ENCODE data around the gene SPN. TPM values are rescaled to one million over a fixed set of nuclear protein-coding genes. Genes with fewer than 3 reads are reported as not detected.
A peak's percentile ranks its signal among the peaks of the same experiment; 100 is the strongest.
"Not testable (repeated sequence)": the region's sequence is repeated elsewhere in the genome, so short reads cannot be mapped to it uniquely, and the experiment has no call there.

The SPN gene
- total RNA-seq (2014; rRNA removed; shearing (Covaris generic)): 0.48 and 0.59 TPM in 2 replicates

GRCh38 chr16:29663016-29663806 is at the start of gene SPN:
Gene SPN (plus strand): TSS chr16:29663247. CDS start chr16:29663729, 482 bp downstream.
- peak; percentile 58 for DNase-seq
- no peak within 1 kb of the TSS for H3K4me3 ChIP-seq (ENCODE audit: insufficient read depth, low read depth, low read length)
- H3K36me3 ChIP-seq (replicated peaks; ENCODE audit: control insufficient read depth, insufficient read depth, low read length): no peaks in the 10 kb centered on the region
- no peaks in the 10 kb centered on the region for H3K27me3 ChIP-seq (ENCODE audit: control insufficient read depth, insufficient read depth, low read length)

- DNase-seq: peak; percentile 92
- not testable (repeated sequence) for H3K27me3 ChIP-seq (ENCODE audit: control insufficient read depth, insufficient read depth, low read length); H3K36me3 ChIP-seq (replicated peaks; ENCODE audit: control insufficient read depth, insufficient read depth, low read length)
- peak overlapping the region; percentile 91 for H3K4me3 ChIP-seq (ENCODE audit: insufficient read depth, low read depth, low read length)
Observed at GRCh38 chr16:29613307-29614057, 49.6 kb upstream of the SPN start.

- peak overlapping the region; percentile 3; the same call in 1 of the 2 replicates for H3K4me3 ChIP-seq (ENCODE audit: insufficient read depth, low read depth, low read length)
- not testable (repeated sequence) for H3K36me3 ChIP-seq (replicated peaks; ENCODE audit: control insufficient read depth, insufficient read depth, low read length); H3K27me3 ChIP-seq (ENCODE audit: control insufficient read depth, insufficient read depth, low read length)
- peak; percentile 27 for DNase-seq
Observed at GRCh38 chr16:29614691-29615314, 48.2 kb upstream of the SPN start.

GRCh38 chr16:29616127-29616526 is 46.9 kb upstream of the SPN start:
- DNase-seq; H3K4me3 ChIP-seq (ENCODE audit: insufficient read depth, low read depth, low read length); H3K27me3 ChIP-seq (ENCODE audit: control insufficient read depth, insufficient read depth, low read length); H3K36me3 ChIP-seq (replicated peaks; ENCODE audit: control insufficient read depth, insufficient read depth, low read length): not testable (repeated sequence)

GRCh38 chr16:29620591-29620990 is 42.5 kb upstream of the SPN start:
- H3K36me3 ChIP-seq (replicated peaks; ENCODE audit: control insufficient read depth, insufficient read depth, low read length); H3K4me3 ChIP-seq (ENCODE audit: insufficient read depth, low read depth, low read length); H3K27me3 ChIP-seq (ENCODE audit: control insufficient read depth, insufficient read depth, low read length): not testable (repeated sequence)
- DNase-seq: peak; percentile 63

GRCh38 chr16:29622738-29623137 is 40.3 kb upstream of the SPN start:
- not testable (repeated sequence) for DNase-seq; H3K36me3 ChIP-seq (replicated peaks; ENCODE audit: control insufficient read depth, insufficient read depth, low read length); H3K27me3 ChIP-seq (ENCODE audit: control insufficient read depth, insufficient read depth, low read length); H3K4me3 ChIP-seq (ENCODE audit: insufficient read depth, low read depth, low read length)

- H3K4me3 ChIP-seq (ENCODE audit: insufficient read depth, low read depth, low read length); H3K27me3 ChIP-seq (ENCODE audit: control insufficient read depth, insufficient read depth, low read length); H3K36me3 ChIP-seq (replicated peaks; ENCODE audit: control insufficient read depth, insufficient read depth, low read length); DNase-seq: not testable (repeated sequence)
Observed at GRCh38 chr16:29623253-29623652, 39.8 kb upstream of the SPN start.

GRCh38 chr16:29625114-29625513 is 37.9 kb upstream of the SPN start:
- H3K4me3 ChIP-seq (ENCODE audit: insufficient read depth, low read depth, low read length); DNase-seq; H3K27me3 ChIP-seq (ENCODE audit: control insufficient read depth, insufficient read depth, low read length); H3K36me3 ChIP-seq (replicated peaks; ENCODE audit: control insufficient read depth, insufficient read depth, low read length): not testable (repeated sequence)

- not testable (repeated sequence) for H3K27me3 ChIP-seq (ENCODE audit: control insufficient read depth, insufficient read depth, low read length)
Observed at GRCh38 chr16:29626778-29627331, 36.2 kb upstream of the SPN start.

GRCh38 chr16:29627661-29628075 is 35.4 kb upstream of the SPN start:
- DNase-seq; H3K36me3 ChIP-seq (replicated peaks; ENCODE audit: control insufficient read depth, insufficient read depth, low read length); H3K27me3 ChIP-seq (ENCODE audit: control insufficient read depth, insufficient read depth, low read length); H3K4me3 ChIP-seq (ENCODE audit: insufficient read depth, low read depth, low read length): not testable (repeated sequence)

More at GRCh38 chr16:29626778-29627331, 36.2 kb upstream of the SPN start:
- not testable (repeated sequence) for H3K36me3 ChIP-seq (replicated peaks; ENCODE audit: control insufficient read depth, insufficient read depth, low read length); DNase-seq; H3K4me3 ChIP-seq (ENCODE audit: insufficient read depth, low read depth, low read length)

GRCh38 chr16:29628707-29629106 is 34.3 kb upstream of the SPN start:
- not testable (repeated sequence) for H3K27me3 ChIP-seq (ENCODE audit: control insufficient read depth, insufficient read depth, low read length); H3K4me3 ChIP-seq (ENCODE audit: insufficient read depth, low read depth, low read length); DNase-seq; H3K36me3 ChIP-seq (replicated peaks; ENCODE audit: control insufficient read depth, insufficient read depth, low read length)

GRCh38 chr16:29629318-29629717 is 33.7 kb upstream of the SPN start:
- not testable (repeated sequence) for DNase-seq; H3K4me3 ChIP-seq (ENCODE audit: insufficient read depth, low read depth, low read length); H3K36me3 ChIP-seq (replicated peaks; ENCODE audit: control insufficient read depth, insufficient read depth, low read length); H3K27me3 ChIP-seq (ENCODE audit: control insufficient read depth, insufficient read depth, low read length)

- H3K27me3 ChIP-seq (ENCODE audit: control insufficient read depth, insufficient read depth, low read length); H3K36me3 ChIP-seq (replicated peaks; ENCODE audit: control insufficient read depth, insufficient read depth, low read length); H3K4me3 ChIP-seq (ENCODE audit: insufficient read depth, low read depth, low read length): not testable (repeated sequence)
- DNase-seq: peak; percentile 28
Observed at GRCh38 chr16:29631658-29632057, 31.4 kb upstream of the SPN start.

- not testable (repeated sequence) for H3K27me3 ChIP-seq (ENCODE audit: control insufficient read depth, insufficient read depth, low read length); H3K36me3 ChIP-seq (replicated peaks; ENCODE audit: control insufficient read depth, insufficient read depth, low read length); H3K4me3 ChIP-seq (ENCODE audit: insufficient read depth, low read depth, low read length); DNase-seq
Observed at GRCh38 chr16:29635902-29636301, 27.1 kb upstream of the SPN start.

All from H7 (cell line).